Measurements from ENCODE around the gene BMP8A.
"Not testable (repeated sequence)": the region's sequence is repeated elsewhere in the genome, so short reads cannot be mapped to it uniquely, and the experiment has no call there.

- TF ChIP-seq POLR2A, TAF1 (IDR thresholded peaks at IDR 0.05; ENCODE audit: low read depth, low read length): not testable (repeated sequence)
These were observed 5.1 kb downstream of the BMP8A start for GRCh38 chr1:39496520-39496919.
